HG03060 (cell line): ENCODE data around the gene TCEAL5.
"Not testable (repeated sequence)": the region's sequence is repeated elsewhere in the genome, so short reads cannot be mapped to it uniquely, and the experiment has no call there.

Experiments
- ATAC-seq: cut with Tn5 transposase; IDR thresholded peaks from one replicate; pipeline ENCODE4 v1.9.1; 2021; ENCODE audit warnings: low read depth, moderate number of reproducible peaks; ENCODE audit not compliant: unreplicated experiment

The TCEAL5 gene

DNA sequence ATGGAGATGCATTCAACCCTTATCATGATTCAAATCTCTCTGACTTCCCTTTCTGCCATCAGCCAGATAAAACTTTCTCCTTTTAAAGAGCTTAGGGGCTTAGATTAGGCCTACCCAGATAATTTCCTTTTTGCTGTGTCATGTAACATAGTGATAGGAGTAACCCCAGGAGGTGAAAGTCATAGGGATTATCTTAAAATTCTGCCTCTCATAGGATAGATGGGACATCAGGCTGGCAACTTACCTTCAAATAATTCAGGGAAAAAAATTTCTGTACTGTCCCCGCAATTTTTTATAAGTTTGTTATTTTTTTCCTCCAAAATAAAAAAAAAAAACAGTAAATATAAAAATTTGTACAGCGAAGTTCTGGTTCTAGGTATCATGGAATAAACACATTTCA lies 40.9 kb downstream of the TCEAL5 start:
- not testable (repeated sequence) for ATAC-seq

DNA sequence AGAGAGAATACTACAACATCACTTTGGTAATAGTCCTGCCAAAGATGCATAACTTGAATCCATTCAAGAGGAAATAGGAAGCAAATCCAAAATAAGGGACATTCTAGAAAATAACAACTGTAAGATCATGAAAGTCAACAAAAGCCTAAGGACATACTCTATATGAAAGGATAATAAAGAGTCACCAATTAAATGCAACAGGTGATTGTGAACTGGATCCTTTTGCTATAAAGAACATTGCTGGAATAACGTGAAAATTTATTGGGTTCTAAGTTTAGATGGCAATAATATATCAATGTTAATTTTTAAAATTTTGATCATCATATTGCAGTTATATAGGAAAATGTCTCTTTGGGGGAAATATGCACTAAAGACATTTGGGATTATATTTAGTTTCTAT lies 41.7 kb downstream of the TCEAL5 start:
- no peak for ATAC-seq

- no peak for ATAC-seq
Observed at GRCh38 chrX:103233263-103233662, 43.3 kb downstream of the TCEAL5 start.

DNA sequence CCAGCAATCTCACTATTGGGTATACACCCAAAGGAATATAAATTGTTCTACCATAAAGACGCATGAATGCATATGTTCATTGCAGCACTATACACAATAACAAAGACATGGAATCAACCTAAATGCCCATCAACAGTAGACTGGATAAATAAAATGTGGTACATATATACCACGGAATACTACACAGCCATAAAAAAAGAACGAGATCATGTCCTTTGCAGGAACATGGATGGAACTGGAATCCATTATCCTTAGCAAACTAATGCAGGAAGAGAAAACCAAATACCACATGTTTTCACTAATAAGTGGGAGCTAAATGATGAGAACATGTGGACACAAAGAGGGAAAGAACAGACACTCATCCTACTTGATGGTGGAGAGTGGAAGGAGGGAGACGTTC lies 50.6 kb downstream of the TCEAL5 start:
- ATAC-seq, result not testable (repeated sequence)
